HCT116 (cell line): Measurements from ENCODE around the gene ZNRF2.

Source experiments
- CTCF ChIP-seq, 3 experiments: fragments of 200-600 bp in 1 of 3; sonication (generic) in 1 of 3; IDR thresholded peaks in 2 of 3; conservative IDR thresholded peaks in 1 of 3; 2 replicates each; pipeline ENCODE4 v1.5.1; 2012 to 2017; ENCODE audit warnings: low read depth in 2 of 3, low read length in 2 of 3, antibody characterized with exemption in 1 of 3, borderline replicate concordance in 1 of 3, control low read depth in 1 of 3, mild to moderate bottlenecking in 1 of 3, mixed read lengths in 1 of 3, mixed run types in 1 of 3, moderate library complexity in 1 of 3; ENCODE audit not compliant: insufficient read depth in 1 of 3
- EZH2 ChIP-seq: fragments of 200-600 bp; sonication (generic); IDR thresholded peaks from 2 replicates; pipeline ENCODE4 v1.6.1; 2017; ENCODE audit warnings: antibody characterized with exemption, mixed run types
- POLR2A ChIP-seq: IDR thresholded peaks from 2 replicates; pipeline ENCODE4 v1.7.0; 2011; ENCODE audit warnings: borderline replicate concordance; ENCODE audit not compliant: insufficient read depth, insufficient read length; ENCODE audit errors: extremely low read depth
- RAD21 ChIP-seq: IDR thresholded peaks from 2 replicates; pipeline ENCODE4 v1.6.1; 2012; ENCODE audit warnings: low read depth, mild to moderate bottlenecking
- ZBTB33 ChIP-seq: IDR thresholded peaks from 2 replicates; pipeline ENCODE4 v1.6.1; 2011; ENCODE audit warnings: mild to moderate bottlenecking, low read length, moderate library complexity; ENCODE audit not compliant: insufficient replicate concordance; ENCODE audit errors: extremely low read depth

- TF ChIP-seq CTCF (IDR thresholded peaks at IDR 0.05 in 2 of 3, conservative IDR thresholded peaks at IDR 0.05 in 1 of 3; ENCODE audit: borderline replicate concordance in 1 of 3, insufficient read depth in 1 of 3, low read depth in 2 of 3, low read length in 2 of 3): no peak
- no peak for TF ChIP-seq POLR2A
- no peak for TF ChIP-seq RAD21
- TF ChIP-seq ZBTB33: no peak
- no peak for TF ChIP-seq EZH2
These were observed 67.3 kb downstream of the ZNRF2 start for GRCh38 chr7:30351724-30352123.
